ENCODE data around the gene PCDHB8.
"Not testable (repeated sequence)": the region's sequence is repeated elsewhere in the genome, so short reads cannot be mapped to it uniquely, and the experiment has no call there.

The PCDHB8 gene

GRCh38 chr5:141177577-141178191 is at the start of gene PCDHB8:
TSS of gene PCDHB8 (plus strand) at chr5:141177790. CDS start at chr5:141178035, 245 bp downstream.
- not testable (repeated sequence) for DNase-seq

GRCh38 chr5:141135030-141135717 is 42.4 kb upstream of the PCDHB8 start, which contains the start of gene PCDHB5:
TSS of gene PCDHB5 (plus strand) at chr5:141135206. CDS start at chr5:141135435, 229 bp downstream.
- no peak for DNase-seq

GRCh38 chr5:141135718-141136266 is 41.8 kb upstream of the PCDHB8 start:
- no peak for DNase-seq

- DNase-seq, result not testable (repeated sequence)
Observed at GRCh38 chr5:141137346-141137745, 40.2 kb upstream of the PCDHB8 start.

GRCh38 chr5:141149812-141150211 is 27.8 kb upstream of the PCDHB8 start, which contains the start of gene PCDHB6:
TSS of gene PCDHB6 (plus strand) at chr5:141150057. CDS start at chr5:141150258, 201 bp downstream.
- no peak for DNase-seq

GRCh38 chr5:141150224-141150992 is 27.2 kb upstream of the PCDHB8 start:
- DNase-seq, result no peak

GRCh38 chr5:141150993-141151325 is 26.6 kb upstream of the PCDHB8 start:
- DNase-seq, result no peak

GRCh38 chr5:141151632-141152031 is 26.0 kb upstream of the PCDHB8 start:
- not testable (repeated sequence) for DNase-seq

- not testable (repeated sequence) for DNase-seq
Observed at GRCh38 chr5:141152096-141152495, 25.5 kb upstream of the PCDHB8 start.

GRCh38 chr5:141155540-141156374 is 21.8 kb upstream of the PCDHB8 start:
- no peak for DNase-seq

GRCh38 chr5:141157356-141157755 is 20.2 kb upstream of the PCDHB8 start:
- DNase-seq, result not testable (repeated sequence)

GRCh38 chr5:141157901-141158300 is 19.7 kb upstream of the PCDHB8 start:
- DNase-seq, result not testable (repeated sequence)

- DNase-seq, result no peak
Observed at GRCh38 chr5:141172381-141173204, 5.0 kb upstream of the PCDHB8 start, which contains the start of gene PCDHB7. TSS of gene PCDHB7 (plus strand) at chr5:141172644. CDS start at chr5:141172836, 192 bp downstream.

- not testable (repeated sequence) for DNase-seq
Observed at GRCh38 chr5:141174291-141175104, 3.1 kb upstream of the PCDHB8 start.

- DNase-seq, result no peak
Observed at GRCh38 chr5:141175933-141176332, 1.7 kb upstream of the PCDHB8 start.

- not testable (repeated sequence) for DNase-seq
Observed at GRCh38 chr5:141179371-141179770, 1.8 kb downstream of the PCDHB8 start.

GRCh38 chr5:141179876-141180275 is 2.3 kb downstream of the PCDHB8 start:
- not testable (repeated sequence) for DNase-seq

GRCh38 chr5:141180313-141180712 is 2.7 kb downstream of the PCDHB8 start:
- no peak for DNase-seq

- DNase-seq, result no peak
Observed at GRCh38 chr5:141182248-141182647, 4.7 kb downstream of the PCDHB8 start, which contains the start of gene PCDHB16. TSS of gene PCDHB16 (plus strand) at chr5:141182387. CDS start at chr5:141182560, 173 bp downstream.
